ENCODE results near the gene EPHA2.

DNA sequence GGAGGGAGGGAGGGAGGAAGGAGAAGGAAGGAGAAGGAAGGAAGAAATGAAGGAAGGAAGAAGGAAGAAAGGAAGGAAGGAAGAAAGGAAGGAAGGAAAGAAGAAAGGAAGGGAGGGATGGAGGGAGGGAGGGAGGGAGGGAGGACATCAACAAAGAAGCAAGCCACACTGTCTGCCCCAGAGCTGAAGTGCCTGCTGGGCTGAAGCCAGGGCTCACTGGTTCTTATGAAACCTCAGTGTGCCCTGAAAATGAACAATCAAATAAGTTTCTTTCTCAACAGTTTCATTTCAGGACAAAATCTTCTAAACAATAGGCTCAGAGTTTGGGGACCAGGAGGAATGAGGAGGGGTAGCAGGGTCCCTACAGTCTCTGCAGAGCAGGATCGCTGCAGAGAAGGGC is 35.4 kb upstream of the EPHA2 start:
- TF ChIP-seq, protein P1, sequence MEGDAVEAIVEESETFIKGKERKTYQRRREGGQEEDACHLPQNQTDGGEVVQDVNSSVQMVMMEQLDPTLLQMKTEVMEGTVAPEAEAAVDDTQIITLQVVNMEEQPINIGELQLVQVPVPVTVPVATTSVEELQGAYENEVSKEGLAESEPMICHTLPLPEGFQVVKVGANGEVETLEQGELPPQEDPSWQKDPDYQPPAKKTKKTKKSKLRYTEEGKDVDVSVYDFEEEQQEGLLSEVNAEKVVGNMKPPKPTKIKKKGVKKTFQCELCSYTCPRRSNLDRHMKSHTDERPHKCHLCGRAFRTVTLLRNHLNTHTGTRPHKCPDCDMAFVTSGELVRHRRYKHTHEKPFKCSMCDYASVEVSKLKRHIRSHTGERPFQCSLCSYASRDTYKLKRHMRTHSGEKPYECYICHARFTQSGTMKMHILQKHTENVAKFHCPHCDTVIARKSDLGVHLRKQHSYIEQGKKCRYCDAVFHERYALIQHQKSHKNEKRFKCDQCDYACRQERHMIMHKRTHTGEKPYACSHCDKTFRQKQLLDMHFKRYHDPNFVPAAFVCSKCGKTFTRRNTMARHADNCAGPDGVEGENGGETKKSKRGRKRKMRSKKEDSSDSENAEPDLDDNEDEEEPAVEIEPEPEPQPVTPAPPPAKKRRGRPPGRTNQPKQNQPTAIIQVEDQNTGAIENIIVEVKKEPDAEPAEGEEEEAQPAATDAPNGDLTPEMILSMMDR (IDR thresholded peaks at IDR 0.05), result no peak
- no peak for TF ChIP-seq POLR2A (IDR thresholded peaks at IDR 0.05)
